AG08396 (cell line): ENCODE data around the gene NTN3.
A peak's percentile ranks its signal among the peaks of the same experiment; 100 is the strongest.
"Not testable (repeated sequence)": the region's sequence is repeated elsewhere in the genome, so short reads cannot be mapped to it uniquely, and the experiment has no call there.

ENCODE experiments used
- DNase-seq: peaks from one replicate; pipeline ENCODE4 v3.0.0; 2012; ENCODE audit warnings: low spot score, mixed read lengths

NTN3 gene

DNA sequence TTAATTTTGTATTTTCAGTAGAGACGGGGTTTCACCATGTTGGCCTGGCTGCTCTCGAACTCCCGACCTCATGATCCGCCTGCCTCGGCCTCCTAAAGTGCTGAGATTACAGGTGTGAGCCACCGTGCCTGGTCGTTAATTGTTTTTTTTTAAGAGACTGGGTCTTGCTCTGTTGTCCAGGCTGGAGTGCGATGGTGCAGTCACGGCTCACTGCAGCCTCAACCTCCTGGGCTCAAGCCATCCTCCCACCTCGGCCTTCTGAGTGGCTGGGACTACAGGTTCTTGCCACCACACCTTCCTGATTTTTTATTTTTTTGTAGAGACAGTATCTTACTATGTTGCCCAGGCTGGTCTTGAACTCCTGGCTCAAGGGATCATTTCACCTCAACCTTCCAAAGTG is 8.9 kb downstream of the NTN3 start:
- not testable (repeated sequence) for DNase-seq

DNA sequence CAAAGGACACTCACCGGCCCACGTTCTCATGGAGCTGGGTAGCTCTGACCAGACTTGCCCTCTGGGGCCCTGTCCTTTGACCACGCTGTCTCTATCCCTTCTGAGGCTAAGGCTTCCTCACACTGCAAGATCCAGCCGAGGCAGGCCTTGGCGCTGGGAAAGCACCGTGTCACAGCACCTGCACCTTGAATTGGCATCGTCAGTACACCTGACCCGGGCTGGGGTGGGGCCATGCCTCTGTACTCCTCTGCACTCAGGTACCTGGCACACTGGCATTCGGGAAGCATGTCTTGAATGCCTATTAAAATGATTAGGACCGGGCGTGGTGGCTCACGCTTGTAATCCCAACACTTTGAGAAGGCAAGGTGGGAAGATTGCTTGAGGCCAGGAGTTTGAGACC is 9.9 kb downstream of the NTN3 start:
- DNase-seq, result no peak

DNA sequence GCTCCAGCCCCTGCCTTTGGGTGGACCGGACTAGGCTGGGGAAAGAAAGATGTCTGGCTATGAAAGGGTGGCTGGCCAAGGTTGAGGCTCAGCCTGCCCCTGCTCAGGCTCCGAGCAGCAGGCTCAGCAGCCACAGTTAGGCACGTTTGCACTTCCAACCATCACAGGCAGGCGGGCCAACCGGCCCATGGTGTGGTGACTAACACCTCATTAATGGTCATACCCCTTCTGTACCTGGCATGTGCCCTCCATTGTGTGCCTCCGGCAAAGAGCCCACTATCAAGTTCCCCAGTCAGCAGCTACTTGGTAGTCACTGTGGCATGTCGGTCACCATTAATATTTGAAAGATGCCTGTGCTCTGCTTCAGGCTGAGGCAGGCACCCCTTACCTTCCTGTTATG is 10.6 kb downstream of the NTN3 start:
- DNase-seq, result no peak

DNA sequence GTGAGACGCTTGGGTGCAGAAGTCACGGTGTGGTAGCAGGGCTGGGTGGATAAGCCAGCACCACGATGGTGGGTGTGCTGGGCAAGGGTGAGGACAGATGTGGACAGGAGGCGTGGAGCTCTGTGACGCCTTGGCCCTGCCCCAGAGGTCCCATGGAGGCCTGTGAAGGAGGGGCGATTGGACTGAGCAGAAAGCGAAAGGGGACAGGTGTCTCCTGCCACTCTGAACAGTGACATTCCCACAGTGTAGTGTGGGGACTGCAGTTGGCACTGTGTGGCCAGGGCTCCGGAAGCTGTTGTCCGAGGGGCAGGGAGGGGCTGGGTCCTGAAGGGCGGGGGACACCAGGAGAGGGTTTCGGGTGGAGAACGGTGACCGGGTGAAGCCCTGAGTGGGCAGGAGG is 11.2 kb downstream of the NTN3 start:
- no peak for DNase-seq

GRCh38 chr16:2482708-2483534 is 11.8 kb downstream of the NTN3 start:
- peak; percentile 87 for DNase-seq

DNA sequence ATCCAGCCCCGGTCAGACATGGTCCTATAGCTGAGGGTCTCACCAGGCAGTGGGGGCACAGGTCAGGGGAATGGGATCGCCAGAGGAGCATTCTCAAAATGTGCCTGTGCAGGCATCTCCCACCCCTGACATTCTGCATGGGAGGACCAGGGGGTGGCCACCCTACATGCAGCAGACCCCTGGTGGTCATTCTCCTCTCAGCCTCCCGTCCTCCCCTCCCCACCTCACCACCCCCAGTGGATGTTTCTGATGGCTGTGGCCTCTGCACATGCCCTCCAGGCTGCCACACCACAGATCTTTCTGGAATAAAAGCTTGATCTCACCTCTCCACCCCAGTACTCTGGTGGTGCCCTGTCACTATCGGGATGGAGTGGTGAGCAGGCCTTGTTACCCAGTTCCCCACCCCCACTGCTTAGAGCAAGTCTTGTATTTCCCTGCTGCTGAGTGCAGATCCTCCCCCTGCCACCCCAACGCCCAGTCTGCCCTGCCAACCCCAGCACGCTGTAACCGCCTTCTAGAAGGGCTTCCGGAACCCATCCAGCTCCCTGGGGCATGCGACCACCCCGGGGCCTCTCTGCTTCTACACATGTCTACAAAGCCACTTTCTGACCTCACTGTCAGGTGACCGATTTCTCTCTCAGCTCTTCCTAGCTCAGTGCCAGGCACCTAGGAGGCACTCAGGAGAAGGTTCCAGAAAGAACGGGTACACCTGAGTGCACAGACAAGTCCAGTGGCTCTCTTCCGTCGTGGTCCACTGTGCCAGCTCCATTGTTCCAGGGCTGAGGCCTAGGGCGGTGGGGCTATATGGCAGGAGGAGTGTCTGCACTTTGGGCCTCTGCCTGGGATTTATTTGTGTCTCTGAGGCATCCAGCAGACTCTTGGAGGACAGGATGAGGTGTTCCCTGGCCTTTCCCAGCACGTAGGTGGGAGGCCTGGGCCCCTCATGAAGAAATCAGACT is 13.1 kb downstream of the NTN3 start:
- DNase-seq, result no peak

DNA sequence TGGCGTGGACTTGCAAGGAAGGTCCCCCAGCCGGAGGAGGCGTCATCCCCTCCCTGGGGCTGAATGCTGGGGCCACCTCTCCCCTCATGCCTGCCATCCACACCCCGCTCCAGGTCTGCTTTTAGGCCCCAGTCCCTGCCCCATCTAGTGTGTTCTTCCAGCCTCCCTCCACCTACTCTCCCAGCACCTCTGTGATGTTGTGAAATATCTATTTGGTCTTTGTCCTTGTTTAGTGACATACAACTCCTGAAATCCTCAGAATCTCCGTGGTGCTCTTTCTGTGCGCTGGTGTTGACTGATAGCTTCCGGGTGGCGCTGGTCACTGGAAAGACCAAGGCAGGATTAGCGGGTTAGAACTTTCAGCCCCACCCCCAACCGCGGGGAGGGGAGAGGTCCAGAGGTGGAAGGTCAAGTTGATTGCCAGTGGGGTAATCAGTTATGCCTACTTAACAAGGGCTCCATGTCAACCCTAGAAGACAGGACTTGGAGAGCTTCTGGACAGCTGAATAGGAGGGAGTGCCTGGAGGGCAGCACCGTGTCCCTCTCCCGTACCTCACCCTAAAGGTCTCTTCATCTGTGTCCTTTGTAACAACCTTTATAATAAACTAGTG is 13.9 kb downstream of the NTN3 start:
- DNase-seq, result no peak

GRCh38 chr16:2485811-2486507 is 14.9 kb downstream of the NTN3 start:
- no peak for DNase-seq

- no peak for DNase-seq
Measured at GRCh38 chr16:2486645-2487516, 15.8 kb downstream of the NTN3 start.

GRCh38 chr16:2487517-2487842 is 16.4 kb downstream of the NTN3 start:
- no peak for DNase-seq

DNA sequence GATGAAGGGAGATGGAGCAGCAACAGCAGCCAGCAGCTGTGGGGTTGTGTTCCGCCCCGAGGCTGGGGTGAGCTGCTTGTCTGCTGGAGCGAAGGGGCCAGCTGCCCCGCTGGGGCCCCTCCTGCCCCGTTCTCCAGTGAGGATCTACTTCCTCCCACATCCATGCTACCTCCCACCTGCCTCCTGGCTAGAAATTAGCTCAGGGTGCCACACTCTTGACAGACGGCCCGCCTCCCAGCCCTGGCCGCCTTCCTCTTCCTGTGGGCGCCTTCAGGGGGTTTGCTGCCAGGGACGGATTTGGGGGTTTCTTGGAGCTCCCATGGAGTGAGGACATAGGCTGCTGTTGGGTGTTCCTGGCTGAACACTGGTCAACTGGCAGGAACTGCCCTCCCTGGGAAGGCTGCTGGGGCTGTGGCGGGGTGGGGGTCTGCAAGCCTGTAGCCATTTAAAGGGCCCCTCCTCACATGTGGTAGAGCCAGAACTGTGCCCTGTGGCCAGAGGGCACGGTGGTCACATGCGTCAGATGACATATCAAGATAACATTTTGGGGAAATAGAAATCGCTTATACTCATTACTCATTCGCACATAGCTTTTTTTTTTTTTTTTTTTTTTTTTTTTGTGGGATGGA is 16.9 kb downstream of the NTN3 start:
- DNase-seq, result no peak

DNA sequence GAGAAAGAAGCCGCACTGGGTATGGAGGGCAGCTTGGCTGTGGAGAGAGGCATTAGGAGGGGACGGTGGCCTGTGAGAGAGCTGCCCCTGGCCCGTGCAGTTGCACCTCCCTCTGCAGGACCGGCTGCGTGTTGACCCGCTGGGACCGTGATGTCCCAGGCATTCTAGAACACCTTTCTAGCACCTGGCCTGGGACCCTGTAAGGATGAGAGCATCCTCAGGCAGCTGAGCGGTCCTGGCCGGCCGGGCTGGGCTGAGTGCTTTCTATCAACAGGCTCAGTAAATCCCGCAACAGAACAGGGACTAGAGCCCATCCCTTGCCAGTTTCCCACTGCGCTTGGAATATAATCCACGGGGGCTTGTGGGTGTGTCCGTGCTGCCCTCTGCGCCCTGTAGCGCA is 18.5 kb downstream of the NTN3 start:
- DNase-seq, result no peak

DNA sequence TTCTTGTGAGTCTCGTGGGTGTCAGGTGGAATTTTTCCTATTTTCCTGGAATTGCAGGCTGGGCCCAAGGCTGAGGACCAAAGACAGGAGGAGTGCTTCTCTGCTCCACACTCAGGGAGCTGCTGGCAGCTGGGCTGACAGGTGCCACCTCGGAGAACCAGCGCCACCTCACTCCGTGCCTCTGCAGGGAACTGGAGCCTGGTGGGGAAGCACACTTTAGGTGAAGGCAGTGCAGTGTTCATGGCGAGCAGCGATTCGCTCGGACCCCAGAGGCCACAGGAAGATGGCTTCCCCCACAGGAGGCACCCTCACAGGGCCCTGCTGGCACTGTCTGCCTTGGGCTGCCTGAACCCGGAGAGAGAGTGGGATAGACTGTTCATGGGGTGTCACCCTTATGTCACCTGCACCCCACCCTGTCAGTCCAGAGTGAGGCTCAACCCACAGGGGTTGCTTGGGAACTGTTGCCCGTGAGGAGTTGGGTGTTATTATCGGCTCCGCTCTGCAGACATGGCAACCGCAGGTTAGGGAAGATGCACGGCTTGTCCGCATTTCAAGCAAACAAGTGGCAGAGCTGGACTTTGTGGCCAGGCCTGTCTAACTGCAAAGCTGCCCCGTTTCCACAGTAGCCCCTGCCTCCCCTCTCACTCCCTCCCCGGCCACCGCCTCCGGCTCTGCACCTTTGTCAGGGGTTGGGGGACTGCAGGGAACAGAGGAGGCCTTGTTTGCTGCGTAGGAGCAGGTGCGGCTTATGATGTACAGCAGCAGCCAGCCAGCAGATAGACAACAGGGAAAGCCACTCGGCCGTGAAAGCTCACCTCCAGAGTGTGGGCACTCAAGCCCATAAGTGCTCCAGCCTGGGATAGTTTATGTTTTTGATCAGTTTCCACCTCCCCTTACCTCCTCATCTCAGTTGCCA is 19.4 kb downstream of the NTN3 start:
- DNase-seq, result no peak

DNA sequence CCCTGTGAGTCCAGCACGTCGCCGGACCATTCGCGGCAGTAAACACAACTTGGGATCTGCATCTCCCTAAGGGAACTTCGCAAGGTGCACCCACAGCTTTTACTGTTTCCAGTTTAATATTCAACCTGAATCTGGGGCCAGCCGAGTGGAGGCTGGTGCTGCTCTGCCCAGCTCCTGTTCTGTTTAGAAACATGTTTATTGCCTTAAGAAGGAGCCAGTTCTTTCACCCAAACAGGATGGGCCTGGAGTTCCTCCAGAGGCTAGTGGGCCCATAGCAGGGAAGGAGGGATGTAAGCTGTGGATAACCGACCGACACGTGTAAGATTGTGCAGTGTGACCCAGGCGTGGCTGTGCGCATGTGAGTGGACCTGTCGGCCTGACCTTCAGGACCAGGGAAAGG is 21.2 kb downstream of the NTN3 start:
- DNase-seq, result no peak

- no peak for DNase-seq
Measured at GRCh38 chr16:2493605-2494004, 22.5 kb downstream of the NTN3 start.

DNA sequence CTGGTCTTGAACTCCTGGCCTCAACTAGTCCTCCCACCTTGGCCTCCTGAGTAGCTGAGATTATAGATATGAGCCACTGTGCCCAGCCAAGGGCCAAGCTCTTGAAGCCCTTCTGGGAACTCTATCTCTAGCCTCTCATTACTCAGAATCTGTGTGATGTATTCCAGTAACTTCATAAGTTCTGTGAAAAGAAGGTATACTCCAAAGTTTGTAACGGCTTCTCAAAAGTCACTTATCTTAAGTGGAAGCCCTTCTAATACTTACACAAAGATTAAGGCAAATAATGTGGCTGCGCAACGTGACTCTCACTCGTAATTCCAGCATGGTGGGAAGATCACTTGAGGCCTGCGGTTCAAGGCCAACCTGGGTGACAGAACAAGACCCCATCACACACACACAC is 23.5 kb downstream of the NTN3 start:
- no peak for DNase-seq

GRCh38 chr16:2495041-2495440 is 23.9 kb downstream of the NTN3 start:
- no peak for DNase-seq

GRCh38 chr16:2496223-2497115 is 25.4 kb downstream of the NTN3 start:
- DNase-seq, result no peak
